A549 (cell line): Measurements from ENCODE around the gene FHIT.

Source experiments
- CTCF ChIP-seq: fragments of >200 bp; sonication (Bioruptor Twin); formaldehyde crosslinking; IDR thresholded peaks from 3 replicates; pipeline ENCODE4 v1.5.1; 2016
- MAFK ChIP-seq: fragments of 450-650 bp; IDR thresholded peaks from 2 replicates; pipeline ENCODE4 v1.6.1; 2014; ENCODE audit not compliant: partially characterized antibody
- MAX ChIP-seq: IDR thresholded peaks from 2 replicates; pipeline ENCODE4 v1.6.1; 2012
- MAZ ChIP-seq: fragments of 150-350 bp; IDR thresholded peaks from 2 replicates; pipeline ENCODE4 v1.6.1; 2014; ENCODE audit warnings: antibody characterized with exemption, low read depth, low read length, borderline replicate concordance
- NFE2L2 ChIP-seq: fragments of 150-350 bp; conservative IDR thresholded peaks from 2 replicates; pipeline ENCODE4 v1.6.1; 2014; ENCODE audit warnings: low read length
- POLR2A ChIP-seq: IDR thresholded peaks from 2 replicates; pipeline ENCODE4 v1.6.1; 2012; ENCODE audit warnings: mild to moderate bottlenecking, low read length
- RAD21 ChIP-seq, 2 experiments: fragments of >200 bp in 1 of 2; sonication (Bioruptor Twin) in 1 of 2; formaldehyde crosslinking in 1 of 2; IDR thresholded peaks in 1 of 2; conservative IDR thresholded peaks in 1 of 2; 2 replicates in 1 of 2; 3 replicates in 1 of 2; pipeline ENCODE4 v1.6.1; 2012 to 2018; ENCODE audit warnings: inconsistent platforms in 1 of 2
- RNF2 ChIP-seq: fragments of 200-600 bp; sonication (generic); IDR thresholded peaks from 2 replicates; pipeline ENCODE4 v1.6.1; 2016; ENCODE audit warnings: low read depth, mild to moderate bottlenecking, antibody characterized with exemption, moderate library complexity, borderline replicate concordance
- SMC3 ChIP-seq: fragments of >200 bp; sonication (Bioruptor Twin); formaldehyde crosslinking; IDR thresholded peaks from 3 replicates; pipeline ENCODE4 v1.6.1; 2018; ENCODE audit warnings: inconsistent platforms
- TF ChIP-seq, protein P1 (sequence below): fragments of 200-600 bp; sonication (generic); IDR thresholded peaks from 2 replicates; pipeline ENCODE4 v1.6.1; 2016; ENCODE audit warnings: antibody characterized with exemption, mild to moderate bottlenecking, moderate library complexity
- TF ChIP-seq, protein P2 (sequence below): fragments of 150-350 bp; IDR thresholded peaks from 2 replicates; pipeline ENCODE4 v1.6.1; 2014; ENCODE audit warnings: low read depth, mild to moderate bottlenecking, low read length
- TF ChIP-seq, protein P3 (sequence below): fragments of 450-650 bp; IDR thresholded peaks from 2 replicates; pipeline ENCODE4 v1.6.1; 2014; ENCODE audit warnings: antibody characterized with exemption

- TF ChIP-seq MAX (no peak), MAFK (no peak), RAD21 (conservative IDR thresholded peaks at IDR 0.05 in 1 of 2, IDR thresholded peaks at IDR 0.05 in 1 of 2) (no peak), RNF2 (no peak), MAZ (no peak), CTCF (no peak), SMC3 (no peak), POLR2A (no peak), NFE2L2 (no peak)
- TF ChIP-seq, protein P1, sequence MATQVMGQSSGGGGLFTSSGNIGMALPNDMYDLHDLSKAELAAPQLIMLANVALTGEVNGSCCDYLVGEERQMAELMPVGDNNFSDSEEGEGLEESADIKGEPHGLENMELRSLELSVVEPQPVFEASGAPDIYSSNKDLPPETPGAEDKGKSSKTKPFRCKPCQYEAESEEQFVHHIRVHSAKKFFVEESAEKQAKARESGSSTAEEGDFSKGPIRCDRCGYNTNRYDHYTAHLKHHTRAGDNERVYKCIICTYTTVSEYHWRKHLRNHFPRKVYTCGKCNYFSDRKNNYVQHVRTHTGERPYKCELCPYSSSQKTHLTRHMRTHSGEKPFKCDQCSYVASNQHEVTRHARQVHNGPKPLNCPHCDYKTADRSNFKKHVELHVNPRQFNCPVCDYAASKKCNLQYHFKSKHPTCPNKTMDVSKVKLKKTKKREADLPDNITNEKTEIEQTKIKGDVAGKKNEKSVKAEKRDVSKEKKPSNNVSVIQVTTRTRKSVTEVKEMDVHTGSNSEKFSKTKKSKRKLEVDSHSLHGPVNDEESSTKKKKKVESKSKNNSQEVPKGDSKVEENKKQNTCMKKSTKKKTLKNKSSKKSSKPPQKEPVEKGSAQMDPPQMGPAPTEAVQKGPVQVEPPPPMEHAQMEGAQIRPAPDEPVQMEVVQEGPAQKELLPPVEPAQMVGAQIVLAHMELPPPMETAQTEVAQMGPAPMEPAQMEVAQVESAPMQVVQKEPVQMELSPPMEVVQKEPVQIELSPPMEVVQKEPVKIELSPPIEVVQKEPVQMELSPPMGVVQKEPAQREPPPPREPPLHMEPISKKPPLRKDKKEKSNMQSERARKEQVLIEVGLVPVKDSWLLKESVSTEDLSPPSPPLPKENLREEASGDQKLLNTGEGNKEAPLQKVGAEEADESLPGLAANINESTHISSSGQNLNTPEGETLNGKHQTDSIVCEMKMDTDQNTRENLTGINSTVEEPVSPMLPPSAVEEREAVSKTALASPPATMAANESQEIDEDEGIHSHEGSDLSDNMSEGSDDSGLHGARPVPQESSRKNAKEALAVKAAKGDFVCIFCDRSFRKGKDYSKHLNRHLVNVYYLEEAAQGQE, result no peak
- TF ChIP-seq, protein P2, sequence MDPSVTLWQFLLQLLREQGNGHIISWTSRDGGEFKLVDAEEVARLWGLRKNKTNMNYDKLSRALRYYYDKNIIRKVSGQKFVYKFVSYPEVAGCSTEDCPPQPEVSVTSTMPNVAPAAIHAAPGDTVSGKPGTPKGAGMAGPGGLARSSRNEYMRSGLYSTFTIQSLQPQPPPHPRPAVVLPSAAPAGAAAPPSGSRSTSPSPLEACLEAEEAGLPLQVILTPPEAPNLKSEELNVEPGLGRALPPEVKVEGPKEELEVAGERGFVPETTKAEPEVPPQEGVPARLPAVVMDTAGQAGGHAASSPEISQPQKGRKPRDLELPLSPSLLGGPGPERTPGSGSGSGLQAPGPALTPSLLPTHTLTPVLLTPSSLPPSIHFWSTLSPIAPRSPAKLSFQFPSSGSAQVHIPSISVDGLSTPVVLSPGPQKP, result no peak
- TF ChIP-seq, protein P3, sequence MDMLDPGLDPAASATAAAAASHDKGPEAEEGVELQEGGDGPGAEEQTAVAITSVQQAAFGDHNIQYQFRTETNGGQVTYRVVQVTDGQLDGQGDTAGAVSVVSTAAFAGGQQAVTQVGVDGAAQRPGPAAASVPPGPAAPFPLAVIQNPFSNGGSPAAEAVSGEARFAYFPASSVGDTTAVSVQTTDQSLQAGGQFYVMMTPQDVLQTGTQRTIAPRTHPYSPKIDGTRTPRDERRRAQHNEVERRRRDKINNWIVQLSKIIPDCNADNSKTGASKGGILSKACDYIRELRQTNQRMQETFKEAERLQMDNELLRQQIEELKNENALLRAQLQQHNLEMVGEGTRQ, result no peak
Measured at GRCh38 chr3:60395173-60395762, 856.0 kb downstream of the FHIT start.
